Liver (tissue), 9 donors: ENCODE measurements around the gene LYRM9. TPM values are rescaled to one million over a fixed set of nuclear protein-coding genes. Genes with fewer than 3 reads are reported as not detected.
A peak's percentile ranks its signal among the peaks of the same experiment; 100 is the strongest.
"Not testable (repeated sequence)": the region's sequence is repeated elsewhere in the genome, so short reads cannot be mapped to it uniquely, and the experiment has no call there.

Experiments used
- DNase-seq: peaks from one replicate; pipeline ENCODE4 v3.0.0-alpha.2; 2017; ENCODE audit warnings: low spot score
- H3K27ac ChIP-seq, 2 donors: one replicate each; pipeline ENCODE4 v1.7.0; 2013; ENCODE audit warnings: inconsistent platforms in 2 of 2, low read length in 2 of 2, control low read depth in 1 of 2, low read depth in 1 of 2, mild to moderate bottlenecking in 1 of 2
- H3K27me3 ChIP-seq, 4 donors: one replicate each; pipeline versions ENCODE4 v1.6.1 to v1.7.0; 2013; ENCODE audit warnings: low read length in 3 of 4, inconsistent platforms in 1 of 4, mild to moderate bottlenecking in 1 of 4, moderate library complexity in 1 of 4; ENCODE audit not compliant: control insufficient read depth in 4 of 4, insufficient read depth in 4 of 4
- H3K36me3 ChIP-seq, 4 donors: one replicate each; pipeline versions ENCODE4 v1.6.1 to v1.7.0; 2013; ENCODE audit warnings: low read length in 3 of 4, mild to moderate bottlenecking in 3 of 4, low read depth in 1 of 4, moderate library complexity in 1 of 4; ENCODE audit not compliant: control insufficient read depth in 4 of 4, insufficient read depth in 3 of 4
- H3K4me1 ChIP-seq, 4 donors: one replicate each; pipeline versions ENCODE4 v1.6.1 to v1.7.0; 2013; ENCODE audit warnings: low read length in 3 of 4, mild to moderate bottlenecking in 3 of 4, moderate library complexity in 1 of 4; ENCODE audit not compliant: control insufficient read depth in 4 of 4, insufficient read depth in 4 of 4
- H3K4me3 ChIP-seq, 3 donors: one replicate each; pipeline versions ENCODE4 v1.6.1 to v1.7.0; 2013; ENCODE audit warnings: low read length in 3 of 3, control low read depth in 1 of 3, low read depth in 1 of 3, mild to moderate bottlenecking in 1 of 3
- H3K9ac ChIP-seq, 2 donors: one replicate each; pipeline ENCODE4 v1.7.0; 2013; ENCODE audit warnings: low read length in 2 of 2, mild to moderate bottlenecking in 2 of 2, moderate library complexity in 2 of 2, control low read depth in 1 of 2, low read depth in 1 of 2
- H3K9me3 ChIP-seq, 4 donors: one replicate each; pipeline versions ENCODE4 v1.6.1 to v1.7.0; 2013; ENCODE audit warnings: low read length in 3 of 4; ENCODE audit not compliant: control insufficient read depth in 4 of 4
- GABPA ChIP-seq, 2 donors: IDR thresholded peaks in 1 of 2; conservative IDR thresholded peaks in 1 of 2; 2 replicates each; pipeline ENCODE4 v1.6.1; 2016; ENCODE audit warnings: antibody characterized with exemption in 2 of 2, mild to moderate bottlenecking in 1 of 2, moderate library complexity in 1 of 2
- HNF4A ChIP-seq, 2 donors: conservative IDR thresholded peaks; 2 replicates each; pipeline ENCODE4 v1.6.1; 2016; ENCODE audit warnings: antibody characterized with exemption in 2 of 2, mild to moderate bottlenecking in 2 of 2
- JUND ChIP-seq, 2 donors: IDR thresholded peaks; 2 replicates each; pipeline ENCODE4 v1.6.1; 2016; ENCODE audit warnings: antibody characterized with exemption in 2 of 2
- RXRA ChIP-seq, 2 donors: IDR thresholded peaks; 2 replicates each; pipeline ENCODE4 v1.6.1; 2017 to 2018; ENCODE audit warnings: antibody characterized with exemption in 2 of 2, mild to moderate bottlenecking in 1 of 2
- WGBS: extraction: QIAGEN DNeasy Blood & Tissue Kit; methylation state at CpG from one replicate; pipeline ENCODE4 v1.1.7; 2013; 5-methylcytosine and 5-hydroxymethylcytosine counted together
- polyA plus RNA-seq, 2 donors: library from polyadenylated mRNA; stranded (reverse) in 1 of 2; unstranded in 1 of 2; fragments of 200-250 nt in 1 of 2; fragments of >200 nt in 1 of 2; fragmentation: Nextera tagmentation in 1 of 2; extraction: Ambion mirVana in 1 of 2; gene quantifications; one replicate each; pipeline versions ENCODE4 v1.2.1 to v1.2.3, GENCODE V29; 2013 to 2015
- total RNA-seq, 2 donors: library from RNA; depleted of rRNA; stranded (reverse); fragments of >200 nt; gene quantifications; one replicate each; pipeline ENCODE4 v1.2.3, GENCODE V29; 2014
- TF ChIP-seq, protein P1 (sequence below): fragments of 150-350 bp; IDR thresholded peaks from 2 replicates; pipeline ENCODE4 v1.5.1; 2017; ENCODE audit warnings: improper control_type of control experiment, low read depth, low read length; ENCODE audit not compliant: missing input control
- TF ChIP-seq, protein P2 (sequence below): IDR thresholded peaks from 2 replicates; pipeline ENCODE4 v1.6.1; 2016; ENCODE audit warnings: antibody characterized with exemption
- TF ChIP-seq, protein P3 (sequence below): IDR thresholded peaks from 2 replicates; pipeline ENCODE4 v1.6.1; 2016; ENCODE audit warnings: antibody characterized with exemption, mild to moderate bottlenecking
- donor health status: healthy.
- donor health status: healthy.
- donor health status: healthy.
- donor health status: healthy.
- donor health status: healthy.

Gene LYRM9
- total and polyA plus RNA-seq, 4 donors: 3.8 to 4.4 (median 4.1) TPM

DNA sequence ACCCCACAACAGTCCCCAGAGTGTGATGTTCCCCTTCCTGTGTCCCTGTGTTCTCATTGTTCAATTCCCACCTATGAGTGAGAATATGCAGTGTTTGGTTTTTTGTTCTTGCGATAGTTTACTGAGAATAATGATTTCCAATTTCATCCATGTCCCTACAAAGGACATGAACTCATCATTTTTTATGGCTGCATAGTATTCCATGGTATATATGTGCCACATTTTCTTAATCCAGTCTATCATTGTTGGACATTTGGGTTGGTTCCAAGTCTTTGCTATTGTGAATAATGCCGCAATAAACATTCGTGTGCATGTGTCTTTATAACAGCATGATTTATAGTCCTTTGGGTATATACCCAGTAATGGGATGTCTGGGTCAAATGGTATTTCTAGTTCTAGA is 19.1 kb upstream of the LYRM9 start:
- H3K36me3 ChIP-seq, H3K27ac ChIP-seq, H3K4me1 ChIP-seq, H3K4me3 ChIP-seq, H3K27me3 ChIP-seq, DNase-seq, H3K9me3 ChIP-seq, H3K9ac ChIP-seq: not testable (repeated sequence)
- WGBS: 79% methylated on average over 2 of the region's 3 CpGs

DNA sequence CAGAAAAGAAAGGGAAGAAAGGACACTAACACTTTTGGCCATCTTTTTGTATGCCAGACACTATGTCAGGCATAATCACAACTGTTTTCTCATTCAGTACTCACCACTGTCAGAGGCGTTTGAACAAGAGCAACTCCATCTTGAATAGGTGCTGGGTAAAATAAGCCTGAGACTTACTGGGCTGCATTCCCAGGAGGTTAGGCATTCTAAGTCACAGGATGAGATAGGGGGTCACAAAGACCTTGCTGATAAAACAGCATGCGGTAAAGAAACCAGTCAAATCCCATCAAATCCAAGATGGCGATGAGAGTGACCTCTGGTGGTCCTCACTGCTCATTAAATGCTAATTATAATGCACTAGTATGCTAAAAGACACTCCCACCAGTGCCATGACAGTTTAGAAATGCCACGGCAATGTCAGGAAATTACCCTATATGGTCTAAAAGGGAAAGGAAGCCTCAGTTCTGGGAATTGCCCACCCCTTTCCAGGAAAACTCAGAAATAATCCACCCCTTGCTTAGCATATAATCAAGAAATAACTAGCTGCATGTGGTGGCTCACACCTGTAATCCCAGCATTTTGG is 14.9 kb upstream of the LYRM9 start:
- H3K27me3 ChIP-seq: no peaks in the 10 kb centered on the region
- no peak overlapping the region for H3K9ac ChIP-seq
- H3K4me3 ChIP-seq: no peak overlapping the region
- peaks cover 1 to 28% (median 23%) of the 10 kb centered on the region in 4 donors for H3K4me1 ChIP-seq
- WGBS: 88% methylated on average over 4 of the region's 4 CpGs
- H3K9me3 ChIP-seq: no peaks in the 10 kb centered on the region
- H3K36me3 ChIP-seq: no peaks in the 10 kb centered on the region
- no peak for DNase-seq
- TF ChIP-seq JUND (IDR thresholded peaks at IDR 0.05): no peak
- TF ChIP-seq, protein P1, sequence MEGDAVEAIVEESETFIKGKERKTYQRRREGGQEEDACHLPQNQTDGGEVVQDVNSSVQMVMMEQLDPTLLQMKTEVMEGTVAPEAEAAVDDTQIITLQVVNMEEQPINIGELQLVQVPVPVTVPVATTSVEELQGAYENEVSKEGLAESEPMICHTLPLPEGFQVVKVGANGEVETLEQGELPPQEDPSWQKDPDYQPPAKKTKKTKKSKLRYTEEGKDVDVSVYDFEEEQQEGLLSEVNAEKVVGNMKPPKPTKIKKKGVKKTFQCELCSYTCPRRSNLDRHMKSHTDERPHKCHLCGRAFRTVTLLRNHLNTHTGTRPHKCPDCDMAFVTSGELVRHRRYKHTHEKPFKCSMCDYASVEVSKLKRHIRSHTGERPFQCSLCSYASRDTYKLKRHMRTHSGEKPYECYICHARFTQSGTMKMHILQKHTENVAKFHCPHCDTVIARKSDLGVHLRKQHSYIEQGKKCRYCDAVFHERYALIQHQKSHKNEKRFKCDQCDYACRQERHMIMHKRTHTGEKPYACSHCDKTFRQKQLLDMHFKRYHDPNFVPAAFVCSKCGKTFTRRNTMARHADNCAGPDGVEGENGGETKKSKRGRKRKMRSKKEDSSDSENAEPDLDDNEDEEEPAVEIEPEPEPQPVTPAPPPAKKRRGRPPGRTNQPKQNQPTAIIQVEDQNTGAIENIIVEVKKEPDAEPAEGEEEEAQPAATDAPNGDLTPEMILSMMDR: no peak
- TF ChIP-seq GABPA (IDR thresholded peaks at IDR 0.05 in 1 of 2, conservative IDR thresholded peaks at IDR 0.05 in 1 of 2): no peak
- no peak overlapping the region for H3K27ac ChIP-seq

DNA sequence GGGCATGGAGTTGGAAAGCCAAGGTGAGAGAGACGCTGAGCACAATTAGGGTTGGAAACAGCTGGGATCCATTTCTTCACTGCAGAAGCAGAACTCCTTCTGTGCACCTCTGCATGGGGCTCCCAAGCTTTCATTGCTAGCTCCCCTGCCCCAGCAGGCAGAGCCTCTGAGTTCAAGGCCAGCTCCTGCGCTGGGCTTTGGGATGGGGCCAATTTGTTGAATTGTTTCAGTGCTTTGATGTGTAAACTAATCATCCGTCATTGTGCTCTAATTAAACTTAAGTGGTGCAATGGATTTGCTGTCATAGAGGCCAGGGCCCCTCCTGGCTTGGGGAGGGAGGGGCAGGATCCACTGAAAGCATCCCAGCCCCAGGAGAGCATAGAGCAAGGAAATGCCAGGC is 13.5 kb upstream of the LYRM9 start:
- no peak overlapping the region for H3K27ac ChIP-seq
- no peaks in the 10 kb centered on the region for H3K36me3 ChIP-seq
- 32% methylated on average over 3 of the region's 3 CpGs for WGBS
- H3K9me3 ChIP-seq: no peaks in the 10 kb centered on the region
- DNase-seq: no peak
- TF ChIP-seq, protein P2, sequence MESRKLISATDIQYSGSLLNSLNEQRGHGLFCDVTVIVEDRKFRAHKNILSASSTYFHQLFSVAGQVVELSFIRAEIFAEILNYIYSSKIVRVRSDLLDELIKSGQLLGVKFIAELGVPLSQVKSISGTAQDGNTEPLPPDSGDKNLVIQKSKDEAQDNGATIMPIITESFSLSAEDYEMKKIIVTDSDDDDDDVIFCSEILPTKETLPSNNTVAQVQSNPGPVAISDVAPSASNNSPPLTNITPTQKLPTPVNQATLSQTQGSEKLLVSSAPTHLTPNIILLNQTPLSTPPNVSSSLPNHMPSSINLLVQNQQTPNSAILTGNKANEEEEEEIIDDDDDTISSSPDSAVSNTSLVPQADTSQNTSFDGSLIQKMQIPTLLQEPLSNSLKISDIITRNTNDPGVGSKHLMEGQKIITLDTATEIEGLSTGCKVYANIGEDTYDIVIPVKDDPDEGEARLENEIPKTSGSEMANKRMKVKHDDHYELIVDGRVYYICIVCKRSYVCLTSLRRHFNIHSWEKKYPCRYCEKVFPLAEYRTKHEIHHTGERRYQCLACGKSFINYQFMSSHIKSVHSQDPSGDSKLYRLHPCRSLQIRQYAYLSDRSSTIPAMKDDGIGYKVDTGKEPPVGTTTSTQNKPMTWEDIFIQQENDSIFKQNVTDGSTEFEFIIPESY: no peak
- peak in 1 of 2 donors; percentile 44 for TF ChIP-seq RXRA (IDR thresholded peaks at IDR 0.05)
- no peaks in the 10 kb centered on the region for H3K27me3 ChIP-seq
- no peak overlapping the region for H3K9ac ChIP-seq
- no peak overlapping the region for H3K4me3 ChIP-seq
- H3K4me1 ChIP-seq: peaks cover 1 to 28% (median 23%) of the 10 kb centered on the region in 4 donors

DNA sequence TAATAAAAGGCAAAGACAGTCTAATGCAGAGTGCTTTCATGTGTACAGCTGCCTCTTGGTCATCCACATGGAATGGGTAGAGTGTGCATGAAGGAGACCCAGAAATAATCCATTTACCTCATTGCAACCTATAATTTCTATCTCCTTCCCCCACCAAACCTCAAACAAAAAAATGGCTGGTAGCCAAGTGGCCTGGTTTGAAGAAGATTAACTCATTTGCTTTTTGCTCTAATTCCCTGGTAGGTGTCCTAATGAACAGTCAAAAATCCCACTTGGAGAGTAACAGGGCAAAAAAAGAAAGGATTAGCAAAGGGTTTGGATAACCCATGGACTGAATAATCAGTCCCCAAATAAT is 13.0 kb upstream of the LYRM9 start:
- Histone ChIP-seq H3K4me1 (peaks cover 1 to 28% (median 23%) of the 10 kb centered on the region in 4 donors), H3K36me3 (no peaks in the 10 kb centered on the region), H3K27me3 (no peaks in the 10 kb centered on the region), H3K4me3 (no peak overlapping the region), H3K9me3 (no peaks in the 10 kb centered on the region), H3K27ac (peak overlapping the region in 1 of 2 donors; percentile 49), H3K9ac (no peak overlapping the region)
- no peak for DNase-seq
- TF ChIP-seq, protein P3, sequence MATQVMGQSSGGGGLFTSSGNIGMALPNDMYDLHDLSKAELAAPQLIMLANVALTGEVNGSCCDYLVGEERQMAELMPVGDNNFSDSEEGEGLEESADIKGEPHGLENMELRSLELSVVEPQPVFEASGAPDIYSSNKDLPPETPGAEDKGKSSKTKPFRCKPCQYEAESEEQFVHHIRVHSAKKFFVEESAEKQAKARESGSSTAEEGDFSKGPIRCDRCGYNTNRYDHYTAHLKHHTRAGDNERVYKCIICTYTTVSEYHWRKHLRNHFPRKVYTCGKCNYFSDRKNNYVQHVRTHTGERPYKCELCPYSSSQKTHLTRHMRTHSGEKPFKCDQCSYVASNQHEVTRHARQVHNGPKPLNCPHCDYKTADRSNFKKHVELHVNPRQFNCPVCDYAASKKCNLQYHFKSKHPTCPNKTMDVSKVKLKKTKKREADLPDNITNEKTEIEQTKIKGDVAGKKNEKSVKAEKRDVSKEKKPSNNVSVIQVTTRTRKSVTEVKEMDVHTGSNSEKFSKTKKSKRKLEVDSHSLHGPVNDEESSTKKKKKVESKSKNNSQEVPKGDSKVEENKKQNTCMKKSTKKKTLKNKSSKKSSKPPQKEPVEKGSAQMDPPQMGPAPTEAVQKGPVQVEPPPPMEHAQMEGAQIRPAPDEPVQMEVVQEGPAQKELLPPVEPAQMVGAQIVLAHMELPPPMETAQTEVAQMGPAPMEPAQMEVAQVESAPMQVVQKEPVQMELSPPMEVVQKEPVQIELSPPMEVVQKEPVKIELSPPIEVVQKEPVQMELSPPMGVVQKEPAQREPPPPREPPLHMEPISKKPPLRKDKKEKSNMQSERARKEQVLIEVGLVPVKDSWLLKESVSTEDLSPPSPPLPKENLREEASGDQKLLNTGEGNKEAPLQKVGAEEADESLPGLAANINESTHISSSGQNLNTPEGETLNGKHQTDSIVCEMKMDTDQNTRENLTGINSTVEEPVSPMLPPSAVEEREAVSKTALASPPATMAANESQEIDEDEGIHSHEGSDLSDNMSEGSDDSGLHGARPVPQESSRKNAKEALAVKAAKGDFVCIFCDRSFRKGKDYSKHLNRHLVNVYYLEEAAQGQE: no peak
- TF ChIP-seq JUND (IDR thresholded peaks at IDR 0.05) (peak in 1 of 2 donors; percentile 4), HNF4A (conservative IDR thresholded peaks at IDR 0.05) (no peak)
- TF ChIP-seq, protein P1: no peak
